Measurements from ENCODE around the gene KLHDC1.
"Not testable (repeated sequence)": the region's sequence is repeated elsewhere in the genome, so short reads cannot be mapped to it uniquely, and the experiment has no call there.

DNA sequence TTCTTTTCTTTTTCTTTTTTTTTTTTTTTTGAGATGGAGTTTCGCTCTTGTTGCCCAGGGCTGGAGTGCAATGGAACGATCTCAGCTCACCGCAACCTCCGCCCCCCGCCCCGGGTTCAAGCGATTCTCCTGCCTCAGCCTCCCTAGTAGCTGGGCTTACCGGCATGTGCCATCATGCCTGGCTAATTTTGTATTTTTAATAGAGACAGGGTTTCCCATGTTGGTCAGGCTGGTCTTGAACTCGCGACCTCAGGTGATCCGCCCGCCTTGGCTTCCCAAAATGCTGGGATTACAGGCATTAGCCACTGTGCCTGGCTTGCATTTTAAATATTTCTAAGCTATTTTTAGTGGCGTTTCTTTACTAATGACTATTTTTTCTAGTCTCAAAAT, 810 bp downstream of the KLHDC1 start:
- not testable (repeated sequence) for TF ChIP-seq ZKSCAN8 (CRISPR knock-in tag; IDR thresholded peaks at IDR 0.05); ZEB2 (IDR thresholded peaks at IDR 0.05); FOXA1 (IDR thresholded peaks at IDR 0.05; ENCODE audit: borderline replicate concordance); MAZ (CRISPR knock-in tag; conservative IDR thresholded peaks at IDR 0.05 in 1 of 2, IDR thresholded peaks at IDR 0.05 in 1 of 2); NFIC (IDR thresholded peaks at IDR 0.05); MXI1 (IDR thresholded peaks at IDR 0.05; ENCODE audit: low read depth, low read length); EP300 (IDR thresholded peaks at IDR 0.05; ENCODE audit: low read length); TEAD2 (tag; IDR thresholded peaks at IDR 0.05)
- TF ChIP-seq, protein P1, sequence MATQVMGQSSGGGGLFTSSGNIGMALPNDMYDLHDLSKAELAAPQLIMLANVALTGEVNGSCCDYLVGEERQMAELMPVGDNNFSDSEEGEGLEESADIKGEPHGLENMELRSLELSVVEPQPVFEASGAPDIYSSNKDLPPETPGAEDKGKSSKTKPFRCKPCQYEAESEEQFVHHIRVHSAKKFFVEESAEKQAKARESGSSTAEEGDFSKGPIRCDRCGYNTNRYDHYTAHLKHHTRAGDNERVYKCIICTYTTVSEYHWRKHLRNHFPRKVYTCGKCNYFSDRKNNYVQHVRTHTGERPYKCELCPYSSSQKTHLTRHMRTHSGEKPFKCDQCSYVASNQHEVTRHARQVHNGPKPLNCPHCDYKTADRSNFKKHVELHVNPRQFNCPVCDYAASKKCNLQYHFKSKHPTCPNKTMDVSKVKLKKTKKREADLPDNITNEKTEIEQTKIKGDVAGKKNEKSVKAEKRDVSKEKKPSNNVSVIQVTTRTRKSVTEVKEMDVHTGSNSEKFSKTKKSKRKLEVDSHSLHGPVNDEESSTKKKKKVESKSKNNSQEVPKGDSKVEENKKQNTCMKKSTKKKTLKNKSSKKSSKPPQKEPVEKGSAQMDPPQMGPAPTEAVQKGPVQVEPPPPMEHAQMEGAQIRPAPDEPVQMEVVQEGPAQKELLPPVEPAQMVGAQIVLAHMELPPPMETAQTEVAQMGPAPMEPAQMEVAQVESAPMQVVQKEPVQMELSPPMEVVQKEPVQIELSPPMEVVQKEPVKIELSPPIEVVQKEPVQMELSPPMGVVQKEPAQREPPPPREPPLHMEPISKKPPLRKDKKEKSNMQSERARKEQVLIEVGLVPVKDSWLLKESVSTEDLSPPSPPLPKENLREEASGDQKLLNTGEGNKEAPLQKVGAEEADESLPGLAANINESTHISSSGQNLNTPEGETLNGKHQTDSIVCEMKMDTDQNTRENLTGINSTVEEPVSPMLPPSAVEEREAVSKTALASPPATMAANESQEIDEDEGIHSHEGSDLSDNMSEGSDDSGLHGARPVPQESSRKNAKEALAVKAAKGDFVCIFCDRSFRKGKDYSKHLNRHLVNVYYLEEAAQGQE (IDR thresholded peaks at IDR 0.05; ENCODE audit: borderline replicate concordance), result not testable (repeated sequence)
- TF ChIP-seq, protein P1 (CRISPR knock-in tag; IDR thresholded peaks at IDR 0.05; ENCODE audit: low read depth), result not testable (repeated sequence)
- TF ChIP-seq, protein P2, sequence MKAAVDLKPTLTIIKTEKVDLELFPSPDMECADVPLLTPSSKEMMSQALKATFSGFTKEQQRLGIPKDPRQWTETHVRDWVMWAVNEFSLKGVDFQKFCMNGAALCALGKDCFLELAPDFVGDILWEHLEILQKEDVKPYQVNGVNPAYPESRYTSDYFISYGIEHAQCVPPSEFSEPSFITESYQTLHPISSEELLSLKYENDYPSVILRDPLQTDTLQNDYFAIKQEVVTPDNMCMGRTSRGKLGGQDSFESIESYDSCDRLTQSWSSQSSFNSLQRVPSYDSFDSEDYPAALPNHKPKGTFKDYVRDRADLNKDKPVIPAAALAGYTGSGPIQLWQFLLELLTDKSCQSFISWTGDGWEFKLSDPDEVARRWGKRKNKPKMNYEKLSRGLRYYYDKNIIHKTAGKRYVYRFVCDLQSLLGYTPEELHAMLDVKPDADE (conservative IDR thresholded peaks at IDR 0.05; ENCODE audit: control insufficient read depth, low read depth, low read length), result not testable (repeated sequence)

Data from K562 (cell line).